Hepatocyte (in vitro differentiated cells): ENCODE results near the gene ATG4B.

ENCODE experiments used
- CTCF ChIP-seq: fragments of 200-600 bp; sonication (generic); IDR thresholded peaks from 2 replicates; pipeline ENCODE4 v1.5.1; 2016; ENCODE audit warnings: antibody characterized with exemption, mild to moderate bottlenecking; ENCODE audit not compliant: poor library complexity
- EZH2 ChIP-seq: fragments of 200-600 bp; sonication (generic); IDR thresholded peaks from 2 replicates; pipeline ENCODE4 v1.6.1; 2016; ENCODE audit warnings: antibody characterized with exemption, mild to moderate bottlenecking, borderline replicate concordance

- TF ChIP-seq CTCF (no peak), EZH2 (no peak)
Observed at GRCh38 chr2:241655516-241656189, 18.2 kb downstream of the ATG4B start.
